GM18909 (cell line): ENCODE measurements around the gene KERA.

Experiments
- ATAC-seq: cut with Tn5 transposase; IDR thresholded peaks from one replicate; pipeline ENCODE4 v1.9.1; 2021; ENCODE audit warnings: mild to moderate bottlenecking; ENCODE audit not compliant: unreplicated experiment, poor library complexity

The KERA gene

DNA sequence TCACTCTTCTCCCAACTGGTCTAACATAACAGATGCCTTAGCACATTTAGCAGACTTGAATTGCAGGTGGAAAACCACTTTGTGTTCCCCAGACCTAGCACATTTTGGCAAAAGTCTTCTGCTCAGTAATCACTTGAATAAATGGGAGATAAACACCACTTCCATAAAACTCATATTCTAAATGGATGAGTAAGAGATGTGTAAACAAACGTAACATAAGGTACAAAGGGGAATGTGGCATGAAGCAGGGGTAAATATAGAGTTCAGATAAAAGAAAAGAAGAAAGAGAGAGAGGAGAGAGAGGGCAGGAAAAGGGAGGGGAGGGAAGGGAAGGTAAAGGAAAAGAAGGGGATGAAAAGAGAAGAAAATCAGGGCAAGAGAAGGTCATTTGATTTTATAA lies 17.0 kb upstream of the KERA start:
- no peak for ATAC-seq

GRCh38 chr12:91074154-91074709 lies 16.4 kb upstream of the KERA start:
- ATAC-seq: no peak

GRCh38 chr12:91073426-91073825 lies 15.6 kb upstream of the KERA start:
- no peak for ATAC-seq

DNA sequence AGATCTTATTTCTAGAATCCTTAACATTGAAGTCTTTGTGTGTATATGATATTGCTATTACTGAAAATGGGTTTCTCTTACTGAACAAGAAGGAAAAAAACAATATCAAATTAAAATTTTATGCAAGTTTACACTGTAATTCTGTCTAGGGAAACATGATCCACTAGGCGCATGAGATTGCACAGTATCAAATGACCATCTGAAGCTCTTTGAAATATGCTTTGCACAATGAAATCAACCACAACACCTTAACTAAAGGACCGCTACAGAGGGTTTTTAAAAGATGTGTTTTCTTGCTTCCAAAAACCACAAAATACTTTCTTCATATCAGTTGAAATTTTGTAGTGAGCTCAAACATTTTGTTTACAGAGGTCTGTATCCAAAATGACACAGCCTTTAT lies 15.1 kb upstream of the KERA start:
- ATAC-seq: no peak

- no peak for ATAC-seq
Measured at GRCh38 chr12:91070936-91071335, 13.1 kb upstream of the KERA start.

- ATAC-seq: no peak
Measured at GRCh38 chr12:91065396-91065795, 7.6 kb upstream of the KERA start.

DNA sequence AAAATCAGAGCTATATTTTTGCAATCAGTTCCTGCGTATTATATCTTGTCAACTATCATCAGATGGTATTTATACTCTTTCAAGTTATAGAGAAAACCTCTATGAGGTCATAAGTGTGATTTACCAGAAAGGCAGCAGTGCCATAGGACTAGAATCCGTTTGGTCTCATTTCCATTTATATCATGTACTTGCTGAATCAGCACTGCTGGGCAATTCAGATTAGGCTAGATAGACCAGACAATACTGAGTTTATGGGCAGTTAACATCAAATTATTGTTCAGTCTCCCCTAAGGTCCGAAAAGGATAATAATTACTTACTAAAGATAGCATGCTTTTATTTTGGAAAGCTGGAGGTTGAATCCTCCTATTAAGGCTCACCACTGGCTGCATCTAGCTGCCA lies 6.8 kb upstream of the KERA start:
- no peak for ATAC-seq

GRCh38 chr12:91061091-91061490 lies 3.3 kb upstream of the KERA start:
- no peak for ATAC-seq

DNA sequence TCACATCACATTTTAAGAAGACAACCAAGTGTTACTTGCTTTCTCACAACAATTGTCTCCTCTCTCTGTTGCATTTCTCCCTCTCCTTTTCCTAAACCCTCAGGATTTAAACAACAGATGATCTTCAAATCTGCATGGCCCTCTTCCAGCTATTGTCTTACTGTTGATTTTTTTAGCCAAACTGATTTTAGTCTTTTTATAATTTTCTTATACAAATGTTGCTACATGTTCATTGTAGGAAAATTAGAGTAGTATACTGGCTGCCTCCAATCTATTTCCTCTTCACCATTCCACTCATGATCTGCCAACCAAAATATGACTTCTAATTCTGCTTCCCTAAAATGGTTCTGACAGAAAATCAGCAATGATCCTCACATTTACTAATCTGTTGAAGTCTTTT lies 1.4 kb upstream of the KERA start:
- ATAC-seq: no peak

DNA sequence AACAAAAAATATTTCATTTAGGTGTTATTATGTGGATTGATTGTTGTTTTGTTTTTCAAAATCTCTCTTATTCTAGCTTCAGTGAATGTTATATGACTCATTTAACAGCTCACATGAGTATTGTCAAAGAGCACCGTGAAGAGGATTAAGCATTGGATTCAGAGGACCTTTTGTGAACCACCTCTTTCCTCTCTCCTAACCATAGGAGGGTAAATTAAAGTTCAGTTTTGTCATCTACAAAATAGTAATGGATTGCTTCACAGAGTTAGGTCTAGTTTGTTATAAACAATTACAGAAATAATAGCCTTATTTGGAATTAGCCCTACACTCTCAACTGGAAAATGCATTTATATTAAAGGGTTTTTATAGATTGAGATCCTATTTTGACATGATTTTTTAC lies 962 bp upstream of the KERA start:
- ATAC-seq: no peak

GRCh38 chr12:91056488-91056887 lies 1.3 kb downstream of the KERA start:
- ATAC-seq: no peak

- ATAC-seq: no peak
Measured at GRCh38 chr12:91055976-91056375, 1.8 kb downstream of the KERA start.

- no peak for ATAC-seq
Measured at GRCh38 chr12:91053951-91054715, 3.7 kb downstream of the KERA start.

DNA sequence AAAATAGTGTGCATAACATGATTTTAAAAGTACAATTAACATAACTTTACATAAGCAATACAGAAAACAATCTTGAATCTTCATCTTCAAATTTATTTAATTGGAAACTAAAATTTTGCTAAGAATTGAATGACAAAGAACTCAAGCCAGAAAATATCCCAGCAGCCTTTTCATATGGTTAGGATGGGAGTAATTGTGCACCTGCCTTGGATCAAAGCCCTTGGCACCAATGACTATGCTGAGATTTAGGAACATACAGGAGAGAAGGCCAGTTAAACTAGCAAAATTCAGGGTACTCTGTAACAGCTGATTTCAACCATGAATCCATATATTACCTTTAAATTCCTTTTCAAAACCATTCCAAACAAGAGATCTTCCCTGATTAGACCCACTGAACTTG lies 5.8 kb downstream of the KERA start:
- ATAC-seq: no peak

- no peak for ATAC-seq
Measured at GRCh38 chr12:91044586-91044985, 13.2 kb downstream of the KERA start.

DNA sequence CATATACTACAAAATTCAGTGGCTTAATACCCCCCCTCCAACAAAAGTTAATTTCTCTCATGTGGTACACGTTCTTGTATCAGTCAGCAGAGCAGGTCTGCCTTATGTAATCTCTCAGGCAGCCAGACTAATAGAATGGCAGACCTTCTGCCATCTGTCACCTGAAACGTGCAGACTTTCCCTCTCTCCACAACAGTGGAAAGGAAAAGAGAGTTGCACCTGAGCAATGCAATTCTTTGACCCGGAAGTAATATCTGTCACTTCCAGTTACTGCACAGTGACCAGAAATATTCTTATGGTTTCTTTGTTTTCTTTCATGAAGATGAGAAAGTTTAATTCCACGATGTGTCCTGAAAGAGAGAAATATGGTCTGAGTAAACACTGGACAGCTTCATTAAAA lies 14.4 kb downstream of the KERA start:
- no peak for ATAC-seq

- ATAC-seq: no peak
Measured at GRCh38 chr12:91040096-91040755, 17.6 kb downstream of the KERA start.

DNA sequence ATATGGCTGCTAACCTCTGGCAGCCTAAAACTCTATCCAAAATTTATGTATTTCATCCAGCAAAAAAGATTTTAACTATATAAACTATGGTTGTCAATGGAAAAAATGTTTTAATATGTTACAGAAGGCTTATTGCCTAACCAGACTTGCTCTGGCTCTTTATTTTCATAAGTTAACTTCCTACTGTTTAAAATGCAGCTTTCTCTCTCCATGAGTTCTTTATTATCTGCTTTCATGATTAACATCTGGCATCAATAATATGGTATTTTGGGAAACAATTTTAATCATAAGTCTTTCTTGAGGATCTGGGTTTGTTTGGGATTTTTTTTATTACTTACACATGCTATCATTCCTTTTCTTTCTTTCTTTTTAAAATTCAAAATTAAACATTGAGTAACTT lies 20.5 kb downstream of the KERA start:
- no peak for ATAC-seq

- no peak for ATAC-seq
Measured at GRCh38 chr12:91033251-91033650, 24.6 kb downstream of the KERA start.

DNA sequence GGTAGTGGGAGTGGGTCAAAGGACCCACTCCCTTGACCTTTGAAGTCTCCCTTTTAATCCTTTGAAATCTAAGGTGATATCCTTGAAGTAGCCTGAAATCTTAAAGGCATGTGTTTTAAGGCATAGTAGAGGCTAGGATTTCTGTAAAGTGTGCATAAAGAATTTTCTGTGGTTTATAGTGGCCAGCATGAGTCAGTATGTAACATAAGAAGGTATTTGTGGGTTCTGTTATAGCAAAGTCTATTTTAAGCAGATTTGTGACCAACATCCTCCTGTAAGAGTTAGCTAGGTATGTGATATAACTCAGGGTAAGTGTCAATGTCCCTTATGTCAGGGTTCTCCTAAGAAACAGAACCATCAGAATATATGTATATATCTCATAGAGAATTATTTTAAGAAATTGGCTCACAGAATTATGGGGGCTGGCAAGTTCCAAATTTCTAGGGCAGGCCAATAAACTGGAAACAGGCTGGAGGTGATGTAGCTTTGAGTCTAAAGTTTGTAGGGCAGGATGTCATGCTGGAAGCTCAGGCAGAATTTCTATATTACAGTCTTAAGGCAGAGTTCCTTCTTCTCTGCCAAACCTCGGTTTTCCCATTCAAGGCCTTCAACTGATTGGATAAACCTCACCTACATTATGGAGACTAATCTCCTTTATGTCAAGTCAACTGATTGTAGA lies 34.4 kb downstream of the KERA start:
- ATAC-seq: peak; percentile 76

DNA sequence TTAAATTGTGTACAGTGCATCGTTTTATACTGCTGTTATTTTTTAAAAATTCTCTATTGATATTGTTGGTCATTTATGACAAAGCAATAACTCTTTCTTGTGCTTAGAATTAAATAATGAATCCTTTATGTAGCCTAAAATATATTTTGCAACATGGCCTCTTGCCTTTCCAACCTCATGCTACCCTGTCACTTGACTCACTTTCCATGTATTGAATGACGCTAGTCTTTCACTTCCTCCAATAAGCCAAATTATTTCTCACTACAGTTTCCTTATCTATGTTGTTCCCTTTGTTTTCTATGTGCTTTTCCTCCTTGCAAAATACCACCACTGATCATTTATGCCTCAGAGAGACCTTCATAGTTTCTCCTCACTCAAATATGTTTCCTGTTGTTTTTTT lies 36.7 kb downstream of the KERA start:
- ATAC-seq: no peak
